Vein endothelial cell (primary cell): Measurements from ENCODE around the gene FOXO4. TPM values are rescaled to one million over a fixed set of nuclear protein-coding genes. Genes with fewer than 3 reads are reported as not detected.

ENCODE experiments used
- small RNA-seq: library from RNA; depleted of rRNA; stranded (forward); fragments of <200 nt; gene quantifications from one replicate; pipeline ENCODE3, GENCODE V24; 2012
- total RNA-seq: library from RNA; depleted of rRNA; stranded (reverse); fragments of >200 nt; gene quantifications from 2 replicates; pipeline ENCODE4 v1.2.3, GENCODE V29; 2012

Gene FOXO4
- total RNA-seq, result 4.6 and 5.9 TPM in 2 replicates

DNA sequence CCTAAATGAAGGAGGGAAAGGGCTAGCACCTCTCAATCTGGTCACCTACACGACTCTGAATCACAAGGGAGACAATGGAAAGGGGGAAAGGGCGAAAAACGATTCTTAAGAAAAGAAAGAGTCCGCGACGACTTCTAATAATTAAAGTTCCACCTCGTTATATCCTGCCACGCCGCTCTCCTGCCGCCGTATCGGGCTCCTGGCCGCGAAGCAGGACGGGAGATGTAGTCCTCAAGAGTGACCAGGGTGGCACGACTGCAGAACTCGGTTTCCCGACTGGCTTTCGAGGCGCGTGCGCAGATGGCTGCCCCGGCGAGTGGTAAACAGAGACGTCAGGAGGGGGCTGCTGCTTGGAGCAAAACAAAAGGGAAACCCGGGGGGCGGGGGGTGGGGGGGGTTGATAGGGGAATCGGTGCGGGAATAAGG is at the start of gene FOXO4:
Gene FOXO4 (plus strand): TSS at position 297 of the 426 bp plus-strand sequence. CDS start 678 bp downstream, outside the sequence.

DNA sequence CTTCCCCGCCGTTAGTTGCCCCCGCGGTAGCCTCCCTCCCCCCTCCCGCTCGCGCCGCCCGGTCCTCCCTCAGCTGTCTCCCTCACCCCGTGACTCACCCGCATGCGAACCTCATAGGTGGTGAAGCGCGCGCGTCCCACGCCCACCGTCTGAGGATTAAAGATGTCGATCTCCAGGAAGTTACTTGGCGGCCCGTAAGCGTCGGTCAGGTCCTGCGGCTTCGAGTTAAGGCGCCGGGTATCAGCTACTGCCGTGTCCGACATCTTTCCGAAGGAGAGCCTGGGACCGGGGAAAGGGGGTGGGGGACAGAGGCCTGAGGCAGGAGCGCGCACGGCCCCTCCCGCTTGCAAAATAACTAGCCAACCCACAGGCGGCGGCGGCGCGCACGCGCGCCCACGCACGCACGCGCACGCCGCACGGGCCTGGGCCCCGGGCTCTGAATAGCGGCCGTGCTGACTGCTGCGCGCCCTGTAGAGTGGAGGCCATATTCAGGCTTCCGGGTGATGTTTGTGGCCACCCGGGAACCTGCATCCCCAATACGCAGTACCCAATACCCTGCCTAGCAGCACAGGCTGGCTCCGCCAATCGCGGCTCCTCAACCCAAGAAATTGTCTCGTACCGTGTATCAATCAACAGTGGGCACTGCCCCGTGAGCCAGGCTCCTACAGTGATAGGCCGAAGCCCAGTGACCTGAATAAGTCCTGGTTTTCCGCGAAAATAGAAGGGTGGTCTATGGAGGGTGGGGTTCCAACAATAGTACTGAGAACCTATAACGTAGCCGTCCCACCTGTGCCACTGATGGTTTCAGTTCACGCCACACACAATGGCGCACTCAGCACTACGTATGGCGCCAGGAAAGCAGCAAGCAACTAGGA is 27.4 kb upstream of the FOXO4 start, which contains the start of gene SNX12:
Gene SNX12 (minus strand): TSS at position 291 of the 875 bp plus-strand sequence. CDS start 28 bp downstream, at position 263.

DNA sequence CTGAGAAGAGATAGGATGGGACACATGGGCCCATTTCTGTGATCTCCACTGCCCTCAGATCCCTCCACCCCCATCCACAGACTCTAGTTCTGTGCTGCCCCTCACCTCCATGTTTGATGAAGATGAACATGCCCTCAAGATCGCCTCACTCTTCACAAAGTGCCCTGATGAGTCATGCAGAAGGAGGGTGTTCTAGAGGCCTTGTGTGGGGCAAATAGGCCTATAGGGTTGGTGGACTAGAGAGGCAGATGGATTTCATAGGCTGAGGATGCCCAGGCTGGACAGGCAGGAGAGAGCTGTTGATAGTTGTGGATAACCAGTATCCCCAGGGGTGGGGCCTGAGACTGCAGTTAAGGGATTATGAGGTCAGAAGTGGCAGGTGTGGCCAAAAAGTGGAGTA is 10.8 kb downstream of the FOXO4 start, which contains the start of gene CXorf65:
Gene CXorf65 (minus strand): TSS at position 314 of the 400 bp plus-strand sequence. CDS start 184 bp downstream, at position 130.

DNA sequence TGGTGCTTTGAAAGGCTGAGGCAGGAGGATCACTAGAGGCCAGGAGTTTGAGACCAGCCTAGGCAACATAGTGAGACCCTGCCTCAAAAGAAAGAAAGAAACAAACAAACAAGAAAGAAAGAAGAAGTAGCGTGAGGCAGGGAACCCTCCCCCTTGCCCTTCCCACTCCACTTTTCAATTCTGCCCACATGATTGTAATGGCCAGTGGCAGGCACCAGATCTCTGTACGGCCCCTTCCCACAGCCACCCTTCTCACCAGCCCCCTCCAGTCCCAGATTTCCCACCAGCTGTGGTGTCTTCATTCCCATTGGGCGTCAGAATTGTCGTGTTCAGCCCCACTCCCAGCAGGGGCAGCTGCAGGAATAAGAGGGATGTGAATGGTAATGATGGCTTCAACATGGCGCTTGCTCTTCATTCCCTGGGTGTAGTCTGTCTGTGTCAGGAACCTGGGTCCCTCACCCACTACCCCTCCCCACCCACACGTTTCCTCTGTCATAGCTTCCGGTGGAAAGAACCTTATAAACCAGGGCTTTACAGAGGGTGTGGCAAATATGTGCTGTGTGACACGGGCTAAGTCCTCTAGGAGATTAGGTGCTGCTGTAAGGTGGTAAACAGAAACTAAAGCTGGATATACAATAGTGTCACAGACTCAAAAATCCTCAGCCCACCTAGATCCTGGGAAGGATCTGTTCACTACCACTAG is 15.6 kb downstream of the FOXO4 start, which contains the start of gene IL2RG:
Gene IL2RG (minus strand): TSS at position 437 of the 703 bp plus-strand sequence. CDS start 38 bp downstream, at position 399.

GRCh38 chrX:71118032-71118984 is 22.7 kb downstream of the FOXO4 start, which contains the start of gene MED12:
Gene MED12 (plus strand): TSS chrX:71118596. CDS start chrX:71118755, 159 bp downstream.

DNA sequence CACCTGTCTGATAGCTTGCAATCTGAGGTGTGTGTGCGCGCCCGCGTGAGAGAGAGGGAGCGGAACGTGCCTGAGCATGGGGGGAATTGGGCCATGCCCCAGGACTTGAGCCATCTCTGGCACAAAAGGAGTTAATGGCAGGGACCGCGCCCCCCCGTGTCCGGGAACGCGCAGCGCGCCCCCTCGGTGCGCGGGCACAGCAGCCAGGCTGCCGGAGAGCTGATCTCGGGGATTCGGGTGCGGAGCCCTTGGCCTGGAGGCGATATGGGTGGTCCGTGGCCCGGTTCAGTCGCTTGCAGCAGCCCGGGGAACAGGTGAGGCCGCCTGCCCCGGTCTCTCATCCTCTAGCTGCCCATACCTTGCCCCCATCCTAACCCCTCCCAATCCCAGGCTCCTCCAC is 49.0 kb downstream of the FOXO4 start, which contains the start of gene NLGN3:
Gene NLGN3 (plus strand): TSS at position 191 of the 400 bp plus-strand sequence. CDS start 2,909 bp downstream, outside the sequence.

Small RNA genes within 50 kb of the gene (small RNA-seq; reads per million reads assigned to genes)
- gene CXorf65, result not detected

Other genes with a start within 250 kb of the FOXO4 start
- not detected in 2 replicates for gene TEX11, start 187.1 kb upstream of the FOXO4 start, total RNA-seq
- not detected in 2 replicates for gene SLC7A3, start 164.8 kb upstream of the FOXO4 start, total RNA-seq
- gene SNX12, start 27.5 kb upstream of the FOXO4 start, total RNA-seq, result 70.6 and 89.8 TPM in 2 replicates
- gene CXorf65, start 10.9 kb downstream of the FOXO4 start, total RNA-seq, result not detected in 2 replicates
- 0.19 TPM in 1 of 2 replicates, not detected in the other for gene IL2RG, start 15.7 kb downstream of the FOXO4 start, total RNA-seq
- 44.5 and 47.7 TPM in 2 replicates for gene MED12, start 22.7 kb downstream of the FOXO4 start, total RNA-seq
- gene NLGN3, start 49.0 kb downstream of the FOXO4 start, total RNA-seq, result 0.19 and 0.33 TPM in 2 replicates
- gene GJB1, start 127.4 kb downstream of the FOXO4 start, total RNA-seq, result not detected in 2 replicates
- gene ZMYM3, start 158.3 kb downstream of the FOXO4 start, total RNA-seq, result 26.1 and 32.7 TPM in 2 replicates
- gene NONO, start 187.8 kb downstream of the FOXO4 start, total RNA-seq, result 450 and 541 TPM in 2 replicates
- gene ITGB1BP2, start 205.9 kb downstream of the FOXO4 start, total RNA-seq, result 2.0 and 2.7 TPM in 2 replicates